Stimulated activated CD8-positive, alpha-beta memory T cell treated with anti-CD3 and anti-CD28 coated beads, Interleukin-2, amount 100 ng/mL, for 1 hour (primary cell): ENCODE data around the gene ZEB2.
"Not testable (repeated sequence)": the region's sequence is repeated elsewhere in the genome, so short reads cannot be mapped to it uniquely, and the experiment has no call there.

Source experiments
- DNase-seq, 2 donors: peaks; one replicate each; pipeline ENCODE4 v3.0.0-alpha.2; 2020; ENCODE audit warnings: low read depth in 2 of 2

ZEB2 gene

GRCh38 chr2:144383571-144384100 lies 136.3 kb downstream of the ZEB2 start:
- no peak for DNase-seq

GRCh38 chr2:144382849-144383248 lies 137.1 kb downstream of the ZEB2 start:
- DNase-seq: peak in 1 of 2 donors; percentile 1

GRCh38 chr2:144381716-144382115 lies 138.2 kb downstream of the ZEB2 start:
- no peak for DNase-seq

- DNase-seq: no peak
Observed at GRCh38 chr2:144379851-144380311, 140.0 kb downstream of the ZEB2 start.

- DNase-seq: no peak
Observed at GRCh38 chr2:144378551-144378950, 141.4 kb downstream of the ZEB2 start.

- DNase-seq: no peak
Observed at GRCh38 chr2:144377914-144378313, 142.0 kb downstream of the ZEB2 start.

- DNase-seq: no peak
Observed at GRCh38 chr2:144376926-144377325, 143.0 kb downstream of the ZEB2 start.

GRCh38 chr2:144376460-144376859 lies 143.5 kb downstream of the ZEB2 start:
- no peak for DNase-seq

- DNase-seq: no peak
Observed at GRCh38 chr2:144374163-144374661, 145.7 kb downstream of the ZEB2 start.

GRCh38 chr2:144372410-144373080 lies 147.4 kb downstream of the ZEB2 start:
- DNase-seq: no peak

- no peak for DNase-seq
Observed at GRCh38 chr2:144370937-144371584, 148.9 kb downstream of the ZEB2 start.

- DNase-seq: no peak
Observed at GRCh38 chr2:144369416-144369815, 150.5 kb downstream of the ZEB2 start.

GRCh38 chr2:144366825-144367429 lies 153.0 kb downstream of the ZEB2 start:
- no peak for DNase-seq

- no peak for DNase-seq
Observed at GRCh38 chr2:144364944-144365738, 154.8 kb downstream of the ZEB2 start.

- not testable (repeated sequence) for DNase-seq
Observed at GRCh38 chr2:144364247-144364646, 155.7 kb downstream of the ZEB2 start.

GRCh38 chr2:144362401-144362800 lies 157.5 kb downstream of the ZEB2 start:
- no peak for DNase-seq

GRCh38 chr2:144361742-144362141 lies 158.2 kb downstream of the ZEB2 start:
- no peak for DNase-seq

GRCh38 chr2:144359684-144360083 lies 160.2 kb downstream of the ZEB2 start:
- no peak for DNase-seq

GRCh38 chr2:144358979-144359541 lies 160.9 kb downstream of the ZEB2 start:
- no peak for DNase-seq

- no peak for DNase-seq
Observed at GRCh38 chr2:144358374-144358964, 161.4 kb downstream of the ZEB2 start.
